AG04450 (cell line): ENCODE data around the gene LY6G6C. TPM values are rescaled to one million over a fixed set of nuclear protein-coding genes. Genes with fewer than 3 reads are reported as not detected.

ENCODE experiments used
- CTCF ChIA-PET: fragments of 300-600, 350-600 bp; formaldehyde crosslinking; extraction: SDS; loops from one replicate; lab custom pipeline; 2022; ENCODE audit warnings: antibody characterized with exemption, inconsistent platforms; lab: Charles Lee
- POLR2A ChIA-PET: fragments of 350-600 bp; formaldehyde crosslinking; extraction: SDS; loops from one replicate; lab custom pipeline; 2021; ENCODE audit warnings: antibody characterized with exemption, inconsistent platforms; lab: Yijun Ruan, JAX
- DNase-seq: peaks from one replicate; pipeline ENCODE4 v3.0.0-alpha.2; 2011; ENCODE audit warnings: low read depth, low spot score
- H3K27ac ChIP-seq: one replicate; pipeline ENCODE4 v1.5.1; 2012; ENCODE audit warnings: low read depth, low read length, control low read depth
- H3K27me3 ChIP-seq: one replicate; pipeline ENCODE4 v1.6.0; 2012; ENCODE audit warnings: low read length; ENCODE audit not compliant: control insufficient read depth, insufficient read depth
- H3K4me3 ChIP-seq: 2 replicates; pipeline ENCODE4 v1.5.1; 2011; ENCODE audit warnings: mild to moderate bottlenecking, low read depth, low read length, control low read depth
- H3K9me3 ChIP-seq: 2 replicates; pipeline ENCODE4 v1.5.1; 2012; ENCODE audit warnings: low read length; ENCODE audit not compliant: control insufficient read depth, insufficient read depth
- CTCF ChIP-seq: IDR thresholded peaks from 2 replicates; pipeline ENCODE4 v1.5.1; 2011; ENCODE audit warnings: low read depth, low read length, control low read depth, inconsistent platforms
- polyA plus RNA-seq: library from polyadenylated mRNA; depleted of rRNA; stranded (reverse); fragments of >200 nt; gene quantifications from 2 replicates; pipeline ENCODE4 v1.2.3, GENCODE V29; 2011

The LY6G6C gene
- polyA plus RNA-seq, 1 experiment = not detected

- TF ChIP-seq CTCF = no peak
- no peak for DNase-seq
- Histone ChIP-seq H3K9me3 (no peaks in the 10 kb centered on the region), H3K27ac (no peak overlapping the region), H3K4me3 (no peak overlapping the region), H3K27me3 (peaks cover 19% of the 10 kb centered on the region)
- POLR2A ChIA-PET = no interaction called here
- CTCF ChIA-PET = no interaction called here
Measured at GRCh38 chr6:31707701-31708100, 13.8 kb downstream of the LY6G6C start.

DNA sequence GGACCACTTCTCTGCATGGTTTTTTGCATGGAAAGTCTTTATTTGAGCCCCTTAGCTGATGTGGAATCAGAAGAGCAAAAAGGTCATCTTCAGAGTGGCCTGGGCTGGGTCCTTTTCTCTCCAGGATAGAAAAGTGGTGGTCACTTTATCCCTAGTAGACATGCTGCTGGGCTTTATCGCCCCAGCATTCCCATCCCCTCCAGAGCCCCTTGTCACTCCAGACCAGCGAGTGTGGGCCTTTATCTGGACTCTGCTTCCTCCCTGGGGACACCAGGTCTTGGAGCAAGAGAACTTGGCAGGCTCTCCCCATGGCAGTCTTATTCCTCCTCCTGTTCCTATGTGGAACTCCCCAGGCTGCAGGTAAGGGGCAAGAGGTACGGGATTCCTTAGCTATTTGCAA, 14.9 kb downstream of the LY6G6C start, which contains the start of gene LY6G6F:
Gene LY6G6F (plus strand): TSS at position 268 of the 400 bp plus-strand sequence. CDS start 41 bp downstream, at position 309.
- no peaks in the 10 kb centered on the region for H3K9me3 ChIP-seq
- POLR2A ChIA-PET = no interaction called here
- CTCF ChIA-PET = no interaction called here
- TF ChIP-seq CTCF = no peak
- H3K27ac ChIP-seq = no peak within 1 kb of the TSS
- no peak within 1 kb of the TSS for H3K4me3 ChIP-seq
- no peak for DNase-seq
- H3K27me3 ChIP-seq = peaks cover 11% of the 10 kb centered on the region

DNA sequence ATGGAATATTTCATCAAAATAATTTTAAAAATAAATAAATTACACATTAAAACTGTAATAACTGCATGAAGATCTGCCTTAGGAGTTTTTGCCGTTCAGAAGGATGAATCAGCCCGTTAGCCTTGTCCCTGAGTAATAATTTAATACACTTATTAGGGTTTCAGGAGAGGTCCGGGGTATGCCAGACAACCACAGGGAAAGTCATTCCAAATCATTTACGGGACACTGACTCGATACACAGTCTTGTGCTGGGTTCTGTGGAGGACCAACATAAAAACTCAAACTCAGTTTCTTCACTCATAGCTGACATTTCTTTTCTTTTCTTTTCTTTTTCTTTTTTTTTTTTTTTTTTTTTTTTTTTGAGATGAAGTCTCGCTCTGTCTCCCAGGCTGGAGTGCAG, 15.6 kb downstream of the LY6G6C start:
- Histone ChIP-seq H3K27ac (no peak overlapping the region), H3K4me3 (no peak overlapping the region), H3K27me3 (peaks cover 6% of the 10 kb centered on the region), H3K9me3 (no peaks in the 10 kb centered on the region)
- no peak for TF ChIP-seq CTCF
- no peak for DNase-seq
- POLR2A ChIA-PET = no interaction called here
- CTCF ChIA-PET = no interaction called here

DNA sequence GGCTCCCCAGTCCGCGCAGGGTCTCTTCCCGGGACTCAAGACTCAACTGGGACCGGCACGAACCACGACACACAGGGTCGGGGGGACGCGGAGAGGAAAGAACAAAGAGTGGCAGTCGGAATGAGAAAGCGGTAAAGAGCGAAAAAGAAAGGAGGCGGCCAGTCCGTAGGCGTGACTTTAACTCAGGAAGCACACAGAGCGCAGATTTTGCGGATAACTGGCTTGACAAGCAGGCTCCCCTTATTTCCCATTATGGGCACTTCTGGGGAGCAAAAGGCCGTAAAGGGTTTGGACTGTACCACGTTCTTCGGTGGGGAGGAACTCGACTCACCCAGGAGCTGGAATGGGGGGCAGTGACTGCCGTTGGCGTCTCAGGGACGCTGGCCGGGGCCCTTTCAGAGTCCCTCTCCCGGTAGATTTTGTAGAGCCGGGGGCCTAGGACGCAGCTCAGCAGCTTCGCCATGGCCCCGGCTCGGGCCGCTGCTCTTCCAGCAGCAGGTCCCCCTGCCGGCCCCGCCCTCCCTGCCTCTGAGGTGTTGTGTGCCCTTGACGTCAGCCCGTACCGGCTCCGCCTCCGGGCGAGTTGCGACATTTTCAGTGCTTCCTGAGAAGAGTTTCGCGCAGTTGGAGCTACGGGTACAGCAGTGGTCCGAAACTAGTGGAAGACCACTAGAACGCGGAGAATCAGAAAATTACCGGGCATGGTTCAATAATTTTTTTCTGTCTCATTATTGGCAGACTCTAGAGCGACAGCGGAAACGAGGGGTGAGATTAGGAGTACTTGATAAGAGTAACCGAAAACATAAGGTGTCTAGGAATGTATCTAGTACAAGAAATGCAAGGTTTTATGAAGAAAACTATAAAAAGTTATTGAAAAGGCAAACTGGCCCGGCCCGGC, 18.5 kb downstream of the LY6G6C start, which contains the start of gene ABHD16A:
Gene ABHD16A (minus strand): TSS at position 506 of the 898 bp plus-strand sequence. CDS start 43 bp downstream, at position 463.
- Histone ChIP-seq H3K27ac (peak within 1 kb of the TSS; percentile 94), H3K9me3 (no peaks in the 10 kb centered on the region), H3K4me3 (peak within 1 kb of the TSS; percentile 98), H3K27me3 (no peaks in the 10 kb centered on the region)
- peak; percentile 95 for DNase-seq
- ChIA-PET CTCF (interaction anchor here (1.0 to 2.5 kb wide), 6 partner anchors 10 to 127 kb away, joined by 3 to 12 read pairs (median 6); partner anchors contain the start of gene LSM2), POLR2A (interaction anchor here (0.7 to 2.7 kb wide), 11 partner anchors 8 to 161 kb away, joined by 3 to 9 read pairs (median 5); partner anchors contain the start of genes C6orf47, GPANK1, HSPA1B and LSM2)
- TF ChIP-seq CTCF = no peak

DNA sequence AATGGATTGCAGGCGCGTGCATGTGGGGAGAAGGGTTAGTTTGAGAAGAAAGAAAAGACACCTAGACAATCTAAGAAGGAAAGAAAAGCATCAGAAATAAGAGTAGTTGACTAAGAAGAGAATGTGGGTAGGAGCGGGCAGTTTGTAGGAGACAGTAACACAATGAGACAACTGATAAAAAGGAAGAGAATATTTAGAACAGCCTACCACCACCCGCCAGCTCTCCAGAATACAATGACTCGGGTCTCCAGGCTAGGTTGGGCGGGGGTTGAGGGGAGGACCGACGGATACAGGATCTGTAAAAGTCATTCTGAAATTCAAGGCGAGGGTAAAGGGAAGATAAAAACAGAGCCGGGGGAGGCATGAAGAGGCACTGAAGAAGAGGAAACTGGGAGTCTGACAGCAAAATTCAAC, 19.1 kb downstream of the LY6G6C start:
- Histone ChIP-seq H3K9me3 (no peaks in the 10 kb centered on the region), H3K4me3 (peak overlapping the region; percentile 98), H3K27me3 (no peaks in the 10 kb centered on the region), H3K27ac (peak overlapping the region; percentile 94)
- CTCF ChIA-PET = interaction anchor here (1.2 to 2.5 kb wide), 2 partner anchors 10 to 67 kb away, joined by 3 to 11 read pairs; no protein-coding TSS in a partner anchor
- TF ChIP-seq CTCF = no peak
- DNase-seq = no peak
- POLR2A ChIA-PET = interaction anchor here (0.7 to 2.7 kb wide), 7 partner anchors 7 to 132 kb away, joined by 3 to 9 read pairs (median 5); partner anchors contain the start of genes C6orf47, GPANK1, HSPA1B and LSM2
